ENCODE results near the gene PARN. TPM values are rescaled to one million over a fixed set of nuclear protein-coding genes. Genes with fewer than 3 reads are reported as not detected.

Gene PARN
- total and polyA plus RNA-seq, 2 of the 8 experiments (the other 6 are each of a cell fraction or from before 2014, with no cell fraction given), result 24.5 to 44.6 TPM

GRCh38 chr16:14586637-14587305 lies 43.3 kb downstream of the PARN start:
- H3K18ac ChIP-seq (ENCODE audit: extremely low read depth, low read length), result no peak overlapping the region
- TF ChIP-seq SUZ12 (IDR thresholded peaks at IDR 0.05; ENCODE audit: low read length) (no peak), ATF2 (IDR thresholded peaks at IDR 0.05; ENCODE audit: low read length) (no peak), FOSL1 (IDR thresholded peaks at IDR 0.05; ENCODE audit: insufficient read depth, low read depth, low read length) (no peak), PHF8 (conservative IDR thresholded peaks at IDR 0.05; ENCODE audit: low read depth, low read length) (no peak), GTF2F1 (IDR thresholded peaks at IDR 0.05; ENCODE audit: borderline replicate concordance, low read depth, low read length) (no peak), HDAC2 (IDR thresholded peaks at IDR 0.05; ENCODE audit: borderline replicate concordance in 1 of 2, low read depth in 2 of 2, low read length in 2 of 2) (no peak), ASH2L (IDR thresholded peaks at IDR 0.05; ENCODE audit: low read length) (no peak), CEBPB (IDR thresholded peaks at IDR 0.05; ENCODE audit: low read depth, low read length) (no peak), EP300 (IDR thresholded peaks at IDR 0.05; ENCODE audit: borderline replicate concordance in 1 of 2, low read depth in 2 of 2, low read length in 2 of 2) (no peak), RNF2 (IDR thresholded peaks at IDR 0.05; ENCODE audit: borderline replicate concordance, low read depth, low read length, missing control alignments, poor library complexity, severe bottlenecking) (no peak)

More at GRCh38 chr16:14586637-14587305, 43.3 kb downstream of the PARN start:
- H3K4me1 ChIP-seq (replicated peaks in 1 of 4; ENCODE audit: control insufficient read depth in 3 of 4, insufficient read depth in 4 of 4, low read length in 3 of 4), result no peaks in the 10 kb centered on the region
- no peaks in the 10 kb centered on the region for H3K23me2 ChIP-seq (ENCODE audit: low read depth, low read length)
- H2AK5ac ChIP-seq (ENCODE audit: low read depth, low read length), result no peak overlapping the region
- no peak overlapping the region for H3K27ac ChIP-seq (ENCODE audit: low read depth, low read length)
- no peak overlapping the region for H4K5ac ChIP-seq (ENCODE audit: insufficient read length, low read depth, low read length)
- no peak overlapping the region for H3K9ac ChIP-seq (replicated peaks in 1 of 4; ENCODE audit: extremely low read depth in 1 of 4, low read depth in 3 of 4, low read length in 3 of 4)
- no peaks in the 10 kb centered on the region for H3K79me1 ChIP-seq (ENCODE audit: low read depth, low read length)
- H3K4ac ChIP-seq (replicated peaks; ENCODE audit: insufficient read length, low read depth, low read length), result no peak overlapping the region
- ChIA-PET POLR2A (ENCODE audit: partially characterized antibody) (interaction anchor here (0.7 to 2.2 kb wide), 3 partner anchors 11 to 15 kb away, joined by 3 to 10 read pairs (median 3); no protein-coding TSS in a partner anchor), CTCF (ENCODE audit: partially characterized antibody) (interaction anchor here (1.4 to 1.5 kb wide), 2 partner anchors 12 to 14 kb away, joined by 3 to 4 read pairs; no protein-coding TSS in a partner anchor)
- H2BK120ac ChIP-seq (replicated peaks; ENCODE audit: low read depth, low read length), result no peak overlapping the region
- H3K27me3 ChIP-seq (replicated peaks in 1 of 4; ENCODE audit: control insufficient read depth in 3 of 4, extremely low read depth in 1 of 4, insufficient read depth in 3 of 4, low read length in 3 of 4), result no peaks in the 10 kb centered on the region
- 77% methylated on average over 3 of the region's 3 CpGs; no CpG with 5 or more reads in 1 of the 2 experiments for WGBS, 2 experiments (ENCODE audit: extremely low coverage in 1 of 2, insufficient coverage in 1 of 2, insufficient read length in 1 of 2, insufficient replicate concordance in 2 of 2, low coverage in 1 of 2, low lambda C conversion rate in 2 of 2, missing lambda C conversion rate in 1 of 2)
- H4K20me1 ChIP-seq (replicated peaks in 1 of 2; ENCODE audit: control insufficient read depth in 1 of 2, insufficient read depth in 2 of 2, low read length in 2 of 2), result peaks cover 0 to 1% of the 10 kb centered on the region in 2 experiments
- no peak overlapping the region for H4K91ac ChIP-seq (replicated peaks; ENCODE audit: insufficient read length, low read length)
- no peak overlapping the region for H2AFZ ChIP-seq (ENCODE audit: low read length)
- H2BK5ac ChIP-seq (ENCODE audit: low read depth, low read length), result no peak overlapping the region
- H3K79me2 ChIP-seq (ENCODE audit: control insufficient read depth in 1 of 2, insufficient read depth in 2 of 2, low read length in 2 of 2), result no peaks in the 10 kb centered on the region
- H2BK20ac ChIP-seq (ENCODE audit: low read length), result no peak overlapping the region
- H2BK15ac ChIP-seq (ENCODE audit: low read length), result no peak overlapping the region
- H3K9me3 ChIP-seq (ENCODE audit: insufficient read depth in 2 of 2, low read depth in 1 of 2, low read length in 1 of 2), result no peaks in the 10 kb centered on the region
- H3K56ac ChIP-seq (replicated peaks; ENCODE audit: insufficient read length, low read depth, low read length), result no peak overlapping the region
- DNase-seq (ENCODE audit: low read depth in 1 of 2, low spot score in 2 of 2), result no peak
- H3K23ac ChIP-seq (ENCODE audit: insufficient read length), result no peak overlapping the region
- no peak overlapping the region for H3K4me3 ChIP-seq (ENCODE audit: extremely low read depth in 1 of 4, insufficient read depth in 2 of 4, low read depth in 3 of 4, low read length in 4 of 4)
- no peak overlapping the region for H2BK12ac ChIP-seq (ENCODE audit: low read depth, low read length)
- peaks cover 3 to 55% (median 28%) of the 10 kb centered on the region in 4 experiments; a peak in 7 of 8 replicates for H3K36me3 ChIP-seq (ENCODE audit: control insufficient read depth in 2 of 4, insufficient read depth in 4 of 4, low read length in 3 of 4)
- no peak for FAIRE-seq
- no peak overlapping the region for H3K4me2 ChIP-seq (ENCODE audit: insufficient read depth in 1 of 2, low read depth in 2 of 2, low read length in 2 of 2)
- H3K14ac ChIP-seq (ENCODE audit: insufficient read length), result no peak overlapping the region
- H4K8ac ChIP-seq (ENCODE audit: extremely low read depth, insufficient read depth, low read length), result no peak overlapping the region
